Stimulated activated memory B cell treated with anti-CD40 and anti-IgM and Interleukin-4, amounts not matched to agents 10 μg/mL and 1 μg/mL and 100 μg/mL, for 72 hours (primary cell): ENCODE measurements around the gene BSG.
A peak's percentile ranks its signal among the peaks of the same experiment; 100 is the strongest.
"Not testable (repeated sequence)": the region's sequence is repeated elsewhere in the genome, so short reads cannot be mapped to it uniquely, and the experiment has no call there.

Source experiments
- ATAC-seq: fragments of 150-1000 bp; cut with Tn5 transposase; 2 replicates; pipeline ENCODE4 v1.10.0; 2021
- H3K27ac Mint-ChIP-seq: one replicate; pipeline ENCODE4 v1.8.0; 2022; ENCODE audit warnings: mild to moderate bottlenecking, mixed read lengths
- H3K27me3 Mint-ChIP-seq: one replicate; pipeline ENCODE4 v1.8.0; 2022; ENCODE audit warnings: mixed read lengths
- H3K36me3 Mint-ChIP-seq: one replicate; pipeline ENCODE4 v1.8.0; 2022; ENCODE audit warnings: mixed read lengths
- H3K4me1 Mint-ChIP-seq: one replicate; pipeline ENCODE4 v1.8.0; 2022; ENCODE audit warnings: mixed read lengths
- H3K4me3 Mint-ChIP-seq: one replicate; pipeline ENCODE4 v1.8.0; 2022; ENCODE audit warnings: mild to moderate bottlenecking, moderate library complexity, mixed read lengths
- H3K9me3 Mint-ChIP-seq: one replicate; pipeline ENCODE4 v1.8.0; 2022; ENCODE audit warnings: mixed read lengths

The BSG gene

GRCh38 chr19:623175-623916, 51.0 kb downstream of the BSG start:
- Mint-ChIP-seq H3K4me1 (peaks cover 4% of the 10 kb centered on the region), H3K9me3 (no peaks in the 10 kb centered on the region), H3K36me3 (peaks cover 40% of the 10 kb centered on the region), H3K4me3 (no peak overlapping the region), H3K27me3 (no peaks in the 10 kb centered on the region), H3K27ac (no peak overlapping the region)
- no peak for ATAC-seq

DNA sequence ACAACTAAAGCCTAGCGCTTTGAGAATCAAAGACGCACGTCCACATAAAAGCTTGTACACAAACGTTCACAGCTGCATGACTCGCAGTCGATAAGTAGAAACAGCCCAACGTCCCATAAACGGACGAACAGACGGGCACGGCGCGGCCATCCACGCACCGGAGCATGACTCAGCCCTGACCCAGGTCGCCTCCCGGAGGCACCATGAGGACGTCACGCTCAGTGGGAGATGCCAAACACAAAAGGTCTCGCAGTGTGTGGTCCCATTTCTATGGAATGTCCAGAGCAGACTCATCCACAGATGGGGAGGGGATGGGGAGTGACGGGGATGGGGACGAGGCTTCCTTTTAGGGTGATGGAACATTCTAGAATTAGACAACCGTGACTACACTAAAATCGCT, 51.6 kb downstream of the BSG start:
- no peak overlapping the region for H3K4me3 Mint-ChIP-seq
- ATAC-seq: no peak

GRCh38 chr19:624433-625109, 52.2 kb downstream of the BSG start:
- no peak for ATAC-seq
- no peak overlapping the region for H3K27ac Mint-ChIP-seq
- no peak overlapping the region for H3K4me3 Mint-ChIP-seq
- H3K9me3 Mint-ChIP-seq: no peaks in the 10 kb centered on the region
- H3K36me3 Mint-ChIP-seq: peaks cover 41% of the 10 kb centered on the region
- H3K4me1 Mint-ChIP-seq: peaks cover 7% of the 10 kb centered on the region
- H3K27me3 Mint-ChIP-seq: no peaks in the 10 kb centered on the region

More for the DNA sequence above, 51.6 kb downstream of the BSG start:
- H3K36me3 Mint-ChIP-seq: peaks cover 40% of the 10 kb centered on the region
- H3K4me1 Mint-ChIP-seq: peaks cover 6% of the 10 kb centered on the region
- H3K27ac Mint-ChIP-seq: no peak overlapping the region
- no peaks in the 10 kb centered on the region for H3K27me3 Mint-ChIP-seq
- H3K9me3 Mint-ChIP-seq: no peaks in the 10 kb centered on the region

- Mint-ChIP-seq H3K9me3 (no peaks in the 10 kb centered on the region), H3K27ac (no peak overlapping the region), H3K4me1 (peaks cover 13% of the 10 kb centered on the region), H3K36me3 (peaks cover 41% of the 10 kb centered on the region), H3K27me3 (no peaks in the 10 kb centered on the region), H3K4me3 (no peak overlapping the region)
- no peak for ATAC-seq
Observed at GRCh38 chr19:625257-625656, 52.9 kb downstream of the BSG start.

DNA sequence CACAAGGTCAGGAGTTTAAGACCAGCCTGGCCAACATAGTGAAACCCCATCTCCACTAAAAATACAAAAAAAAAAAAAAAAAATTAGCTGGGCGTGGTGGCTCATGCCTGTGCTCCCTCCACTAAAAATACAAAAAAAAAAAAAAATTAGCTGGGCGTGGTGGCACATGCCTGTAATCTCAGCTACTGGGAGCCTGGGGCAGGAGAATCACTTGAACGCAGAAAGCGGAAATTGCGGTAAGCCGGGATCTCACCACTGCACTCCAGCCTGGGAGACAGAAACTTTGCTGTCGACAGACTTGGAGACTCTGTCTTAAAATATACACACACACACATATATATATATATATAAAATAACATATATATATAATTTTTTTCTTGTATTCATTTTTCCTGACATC, 54.2 kb downstream of the BSG start:
- peaks cover 42% of the 10 kb centered on the region for H3K36me3 Mint-ChIP-seq
- H3K27ac Mint-ChIP-seq, ATAC-seq, H3K9me3 Mint-ChIP-seq, H3K4me3 Mint-ChIP-seq, H3K27me3 Mint-ChIP-seq: not testable (repeated sequence)
- peaks cover 20% of the 10 kb centered on the region for H3K4me1 Mint-ChIP-seq

DNA sequence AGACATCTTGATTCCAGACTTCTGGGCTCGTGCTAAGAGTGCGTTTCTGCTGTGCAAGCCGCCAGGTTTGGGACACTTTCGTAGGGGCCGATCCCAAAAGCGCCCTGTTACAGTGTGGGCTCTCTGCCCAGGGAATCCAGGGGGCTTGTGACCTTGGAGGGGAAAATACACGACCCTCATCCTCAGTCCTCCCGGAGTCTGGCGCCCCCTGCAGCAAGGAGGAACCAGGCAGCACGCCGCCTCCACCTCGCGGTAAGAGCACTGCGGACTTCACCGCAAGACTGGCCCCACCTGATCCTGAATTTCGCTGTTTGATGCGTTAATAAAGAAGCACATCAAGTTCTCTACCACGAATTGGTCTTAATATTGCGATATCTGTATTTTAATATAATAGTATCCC, 55.8 kb downstream of the BSG start:
- peaks cover 41% of the 10 kb centered on the region for H3K36me3 Mint-ChIP-seq
- H3K4me3 Mint-ChIP-seq: no peak overlapping the region
- peaks cover 29% of the 10 kb centered on the region for H3K4me1 Mint-ChIP-seq
- no peak for ATAC-seq
- no peaks in the 10 kb centered on the region for H3K9me3 Mint-ChIP-seq
- H3K27me3 Mint-ChIP-seq: no peaks in the 10 kb centered on the region
- no peak overlapping the region for H3K27ac Mint-ChIP-seq

GRCh38 chr19:629515-629914, 57.1 kb downstream of the BSG start:
- H3K9me3 Mint-ChIP-seq: not testable (repeated sequence)

DNA sequence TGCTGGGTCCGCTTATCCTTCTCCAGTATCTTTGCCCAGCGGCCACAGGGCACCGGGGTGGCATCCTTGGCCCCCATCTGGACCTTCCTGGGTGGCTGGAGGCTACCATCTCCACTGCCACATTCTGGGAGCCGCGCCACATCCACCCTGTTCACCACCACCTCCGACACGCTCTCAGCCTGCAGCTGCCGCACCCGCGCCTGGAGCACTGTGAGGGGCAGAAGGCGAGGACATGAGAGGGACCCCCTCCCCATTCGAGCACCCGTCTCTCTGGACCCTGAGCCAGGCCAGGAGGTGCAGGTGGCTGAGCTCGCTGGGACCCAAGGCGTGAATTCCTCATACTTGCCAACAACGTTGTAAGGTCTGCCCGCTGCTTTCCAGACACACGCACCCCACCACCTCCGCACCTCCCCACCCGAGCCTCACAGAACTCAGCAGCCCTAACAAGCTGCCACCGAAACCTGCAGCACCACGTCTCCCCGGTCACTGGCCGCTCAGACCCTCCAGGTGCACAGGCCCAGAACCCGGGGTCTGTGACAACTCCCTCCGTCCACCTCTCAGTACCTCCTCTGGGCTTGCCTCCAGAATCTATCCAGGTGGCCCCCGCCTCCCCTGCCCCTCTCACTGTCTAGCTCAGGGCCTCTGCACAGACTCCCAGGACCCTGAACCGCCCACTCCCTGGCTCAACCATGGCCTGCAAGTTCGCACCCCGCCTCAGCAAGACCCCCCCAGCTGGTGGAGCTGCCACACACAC, 57.7 kb downstream of the BSG start:
- Mint-ChIP-seq H3K36me3 (peaks cover 34% of the 10 kb centered on the region), H3K4me3 (no peak overlapping the region), H3K27ac (no peak overlapping the region), H3K4me1 (peaks cover 40% of the 10 kb centered on the region), H3K9me3 (no peaks in the 10 kb centered on the region), H3K27me3 (no peaks in the 10 kb centered on the region)
- no peak for ATAC-seq

More at GRCh38 chr19:629515-629914, 57.1 kb downstream of the BSG start:
- not testable (repeated sequence) for H3K4me3 Mint-ChIP-seq, ATAC-seq, H3K27me3 Mint-ChIP-seq, H3K27ac Mint-ChIP-seq
- peaks cover 40% of the 10 kb centered on the region for H3K4me1 Mint-ChIP-seq
- H3K36me3 Mint-ChIP-seq: peaks cover 35% of the 10 kb centered on the region

DNA sequence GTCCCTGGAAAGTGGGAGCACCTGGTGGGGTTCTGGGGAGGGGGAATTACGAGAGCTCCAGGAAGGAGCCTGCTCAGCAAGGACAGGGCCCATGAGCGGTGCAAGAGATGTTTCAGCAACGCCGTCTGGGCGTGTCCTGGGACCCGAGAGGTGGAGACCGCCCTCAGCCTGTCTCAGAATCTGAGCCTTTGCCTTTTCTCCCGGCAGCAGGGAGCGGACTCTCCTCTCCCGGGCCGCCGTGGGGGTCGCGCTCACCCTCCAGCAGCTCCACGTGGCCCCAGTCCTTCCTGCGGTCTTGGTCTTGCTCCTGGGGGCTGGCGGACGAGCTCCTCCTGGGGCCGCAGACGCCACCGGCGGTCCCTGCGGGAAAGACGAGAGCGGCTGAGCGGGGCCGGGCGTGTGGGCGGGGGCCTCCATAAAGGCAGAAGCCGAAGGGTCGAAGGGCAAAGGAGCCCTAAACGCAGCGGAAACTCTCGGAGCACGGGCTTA, 60.2 kb downstream of the BSG start:
- no peaks in the 10 kb centered on the region for H3K27me3 Mint-ChIP-seq
- H3K9me3 Mint-ChIP-seq: no peaks in the 10 kb centered on the region
- H3K4me3 Mint-ChIP-seq: peak overlapping the region; percentile 91
- H3K27ac Mint-ChIP-seq: peak overlapping the region; percentile 81
- peaks cover 27% of the 10 kb centered on the region for H3K36me3 Mint-ChIP-seq
- peaks cover 49% of the 10 kb centered on the region for H3K4me1 Mint-ChIP-seq
- ATAC-seq: peak; percentile 53
